GM10266 (cell line): ENCODE measurements around the gene XIRP1.

Experiments
- DNase-seq: peaks from one replicate; pipeline ENCODE4 v3.0.0; 2012; ENCODE audit errors: extremely low spot score
- TF ChIP-seq, protein P1 (sequence below): IDR thresholded peaks from 2 replicates; pipeline ENCODE4 v1.5.1; 2012; ENCODE audit warnings: mild to moderate bottlenecking, low read depth; ENCODE audit not compliant: control insufficient read depth, insufficient read depth; ENCODE audit errors: missing control alignments

XIRP1 gene, protein sequence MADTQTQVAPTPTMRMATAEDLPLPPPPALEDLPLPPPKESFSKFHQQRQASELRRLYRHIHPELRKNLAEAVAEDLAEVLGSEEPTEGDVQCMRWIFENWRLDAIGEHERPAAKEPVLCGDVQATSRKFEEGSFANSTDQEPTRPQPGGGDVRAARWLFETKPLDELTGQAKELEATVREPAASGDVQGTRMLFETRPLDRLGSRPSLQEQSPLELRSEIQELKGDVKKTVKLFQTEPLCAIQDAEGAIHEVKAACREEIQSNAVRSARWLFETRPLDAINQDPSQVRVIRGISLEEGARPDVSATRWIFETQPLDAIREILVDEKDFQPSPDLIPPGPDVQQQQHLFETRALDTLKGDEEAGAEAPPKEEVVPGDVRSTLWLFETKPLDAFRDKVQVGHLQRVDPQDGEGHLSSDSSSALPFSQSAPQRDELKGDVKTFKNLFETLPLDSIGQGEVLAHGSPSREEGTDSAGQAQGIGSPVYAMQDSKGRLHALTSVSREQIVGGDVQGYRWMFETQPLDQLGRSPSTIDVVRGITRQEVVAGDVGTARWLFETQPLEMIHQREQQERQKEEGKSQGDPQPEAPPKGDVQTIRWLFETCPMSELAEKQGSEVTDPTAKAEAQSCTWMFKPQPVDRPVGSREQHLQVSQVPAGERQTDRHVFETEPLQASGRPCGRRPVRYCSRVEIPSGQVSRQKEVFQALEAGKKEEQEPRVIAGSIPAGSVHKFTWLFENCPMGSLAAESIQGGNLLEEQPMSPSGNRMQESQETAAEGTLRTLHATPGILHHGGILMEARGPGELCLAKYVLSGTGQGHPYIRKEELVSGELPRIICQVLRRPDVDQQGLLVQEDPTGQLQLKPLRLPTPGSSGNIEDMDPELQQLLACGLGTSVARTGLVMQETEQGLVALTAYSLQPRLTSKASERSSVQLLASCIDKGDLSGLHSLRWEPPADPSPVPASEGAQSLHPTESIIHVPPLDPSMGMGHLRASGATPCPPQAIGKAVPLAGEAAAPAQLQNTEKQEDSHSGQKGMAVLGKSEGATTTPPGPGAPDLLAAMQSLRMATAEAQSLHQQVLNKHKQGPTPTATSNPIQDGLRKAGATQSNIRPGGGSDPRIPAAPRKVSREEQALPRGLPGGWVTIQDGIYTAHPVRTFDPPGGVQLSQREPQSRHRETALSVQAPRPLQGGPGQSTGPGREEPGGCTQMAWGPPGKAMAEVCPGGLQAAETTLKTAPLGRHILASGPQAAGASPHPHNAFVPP (N-terminal part only)

DNA sequence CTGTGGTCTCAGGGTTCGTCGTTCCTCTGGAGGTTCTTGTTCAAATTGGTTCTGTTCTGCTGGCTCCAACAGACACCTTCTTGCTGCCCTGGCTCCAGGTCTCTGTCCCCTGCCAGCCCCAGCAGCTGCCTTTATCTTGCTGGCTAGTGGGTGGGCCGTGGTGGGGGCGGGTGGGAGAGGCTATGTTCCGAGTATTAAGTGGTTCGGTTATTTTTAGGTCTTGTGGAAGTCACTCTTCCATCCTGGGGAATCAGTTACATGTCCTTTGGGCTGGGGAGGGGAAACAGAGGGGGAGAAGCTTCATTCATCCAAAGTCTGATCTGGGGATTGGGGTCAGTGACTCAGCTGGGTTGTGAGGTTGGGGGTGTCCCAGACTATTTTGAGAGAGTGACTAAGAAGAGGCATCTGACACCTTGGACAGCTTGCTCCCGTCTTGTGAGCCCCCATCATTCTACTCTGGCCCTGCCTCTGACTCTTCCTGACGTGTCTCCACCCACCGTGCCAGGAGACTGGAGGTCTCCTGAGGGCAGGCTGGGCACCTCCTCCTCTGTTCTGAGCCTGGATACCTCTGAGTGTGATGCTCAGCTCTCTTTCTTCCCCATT, at the start of gene XIRP1:
TSS of gene XIRP1 (minus strand) at position 106 of the 603 bp plus-strand sequence. CDS start 3,150 bp downstream, outside the sequence.
- DNase-seq: no peak
- TF ChIP-seq, protein P1, sequence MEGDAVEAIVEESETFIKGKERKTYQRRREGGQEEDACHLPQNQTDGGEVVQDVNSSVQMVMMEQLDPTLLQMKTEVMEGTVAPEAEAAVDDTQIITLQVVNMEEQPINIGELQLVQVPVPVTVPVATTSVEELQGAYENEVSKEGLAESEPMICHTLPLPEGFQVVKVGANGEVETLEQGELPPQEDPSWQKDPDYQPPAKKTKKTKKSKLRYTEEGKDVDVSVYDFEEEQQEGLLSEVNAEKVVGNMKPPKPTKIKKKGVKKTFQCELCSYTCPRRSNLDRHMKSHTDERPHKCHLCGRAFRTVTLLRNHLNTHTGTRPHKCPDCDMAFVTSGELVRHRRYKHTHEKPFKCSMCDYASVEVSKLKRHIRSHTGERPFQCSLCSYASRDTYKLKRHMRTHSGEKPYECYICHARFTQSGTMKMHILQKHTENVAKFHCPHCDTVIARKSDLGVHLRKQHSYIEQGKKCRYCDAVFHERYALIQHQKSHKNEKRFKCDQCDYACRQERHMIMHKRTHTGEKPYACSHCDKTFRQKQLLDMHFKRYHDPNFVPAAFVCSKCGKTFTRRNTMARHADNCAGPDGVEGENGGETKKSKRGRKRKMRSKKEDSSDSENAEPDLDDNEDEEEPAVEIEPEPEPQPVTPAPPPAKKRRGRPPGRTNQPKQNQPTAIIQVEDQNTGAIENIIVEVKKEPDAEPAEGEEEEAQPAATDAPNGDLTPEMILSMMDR: no peak

DNA sequence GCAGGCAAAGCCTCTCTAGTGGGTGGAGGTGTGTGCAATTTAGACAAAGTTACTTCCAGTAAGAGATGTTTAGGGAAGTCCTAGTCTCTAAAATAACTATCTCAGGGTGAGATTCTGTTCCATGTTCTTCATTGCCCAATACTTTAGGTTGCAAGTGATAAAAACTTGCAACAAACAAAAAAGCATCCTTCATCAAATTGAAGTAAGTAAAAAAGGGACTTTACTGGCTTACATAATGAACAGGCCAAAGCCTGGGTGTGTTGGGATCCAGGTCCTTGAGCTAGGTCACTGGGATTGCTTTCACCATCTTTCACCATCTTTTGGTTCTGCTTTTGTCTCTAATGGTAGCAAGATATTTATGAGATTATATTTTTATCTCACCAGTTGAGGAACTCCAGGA, 49.2 kb upstream of the XIRP1 start:
- no peak for DNase-seq
- TF ChIP-seq, protein P1: no peak

DNA sequence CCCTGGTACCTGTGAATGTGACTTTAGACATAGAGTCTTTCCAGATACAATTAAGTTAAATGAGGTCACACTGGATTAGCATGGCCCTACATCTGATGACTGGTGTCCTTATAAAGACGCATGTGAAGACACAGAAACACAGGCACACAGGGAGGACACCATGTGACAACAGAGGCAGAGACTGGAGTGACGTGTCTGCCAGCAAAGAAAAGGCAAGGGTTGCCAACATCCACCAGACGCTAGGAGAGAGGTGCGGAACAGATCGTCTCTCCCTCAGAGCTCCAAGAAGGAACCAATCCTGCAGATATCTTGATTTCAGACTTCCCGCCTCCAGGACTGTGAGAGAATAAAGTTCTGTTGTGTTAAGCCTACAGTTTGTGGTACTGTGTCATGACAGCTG, 44.6 kb upstream of the XIRP1 start:
- TF ChIP-seq, protein P1: no peak

DNA sequence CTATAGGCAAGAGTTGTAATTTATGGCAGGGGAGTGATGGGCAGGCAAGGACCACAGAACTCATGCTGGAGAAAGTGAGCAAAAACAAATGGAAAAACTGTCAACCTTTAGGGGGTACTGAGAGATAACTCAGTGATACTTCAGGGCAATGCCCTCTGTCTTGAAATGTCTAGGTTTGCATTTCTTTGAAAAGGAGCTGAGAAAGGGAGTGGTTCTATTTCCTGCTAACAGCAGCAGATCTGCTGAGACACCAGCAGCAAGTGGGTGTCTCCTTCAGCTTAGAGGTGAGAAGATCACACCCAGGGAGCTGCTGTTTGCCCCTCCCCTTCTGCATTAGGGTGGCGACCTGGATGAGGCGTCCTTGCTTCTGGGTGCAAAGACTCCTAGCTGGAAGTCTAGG, 42.3 kb upstream of the XIRP1 start:
- DNase-seq: no peak
- TF ChIP-seq, protein P1: no peak

More for the DNA sequence above, 44.6 kb upstream of the XIRP1 start:
- no peak for DNase-seq

DNA sequence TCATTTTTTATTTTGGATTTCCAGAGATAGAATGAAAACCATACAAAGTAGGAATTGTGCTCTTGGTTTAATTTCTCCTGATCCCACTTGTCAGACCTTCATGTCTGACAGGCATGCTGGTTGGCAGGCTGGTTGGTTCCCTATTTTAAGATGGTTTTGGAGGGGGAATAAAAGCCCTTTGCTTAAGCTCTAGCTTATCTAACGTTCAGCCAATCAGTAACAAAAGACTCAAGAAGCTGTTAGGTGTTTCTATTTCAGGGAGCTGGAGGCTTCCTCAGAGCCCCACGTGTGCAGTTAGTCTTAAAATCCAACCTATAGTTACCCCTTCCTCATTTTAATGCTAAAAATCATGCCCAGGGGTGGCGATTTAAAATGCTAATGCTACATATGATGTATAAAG, 40.5 kb upstream of the XIRP1 start:
- no peak for DNase-seq
- TF ChIP-seq, protein P1: no peak

DNA sequence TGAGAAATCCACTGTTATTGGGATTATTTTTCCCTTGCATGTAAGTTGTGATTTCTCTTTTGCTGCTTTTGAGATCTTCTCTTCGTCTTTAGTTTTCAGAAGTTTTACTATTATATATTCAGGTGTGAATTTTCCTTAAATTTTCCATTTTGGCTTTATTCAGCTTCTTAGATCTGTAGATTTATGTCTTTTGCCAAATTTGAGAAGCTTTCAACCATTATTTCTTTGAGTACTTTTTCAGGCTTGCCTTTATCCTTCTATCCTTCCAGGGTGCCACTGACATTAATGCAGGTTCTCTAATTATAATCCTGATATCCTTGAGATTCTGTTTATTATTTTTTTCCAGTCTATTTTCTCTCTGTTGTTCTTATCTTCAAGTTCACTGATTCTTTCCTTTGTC, 38.1 kb upstream of the XIRP1 start:
- TF ChIP-seq, protein P1: no peak
- DNase-seq: no peak
